ENCODE measurements around the gene PSME4.

GRCh38 chr2:53859206-53860181 lies 111.3 kb downstream of the PSME4 start, which contains the start of gene GPR75:
- no peak for TF ChIP-seq RAD21 (conservative IDR thresholded peaks at IDR 0.05)
- no peak for TF ChIP-seq EP300 (conservative IDR thresholded peaks at IDR 0.05; ENCODE audit: poor library complexity, severe bottlenecking)
- TF ChIP-seq, protein P1, sequence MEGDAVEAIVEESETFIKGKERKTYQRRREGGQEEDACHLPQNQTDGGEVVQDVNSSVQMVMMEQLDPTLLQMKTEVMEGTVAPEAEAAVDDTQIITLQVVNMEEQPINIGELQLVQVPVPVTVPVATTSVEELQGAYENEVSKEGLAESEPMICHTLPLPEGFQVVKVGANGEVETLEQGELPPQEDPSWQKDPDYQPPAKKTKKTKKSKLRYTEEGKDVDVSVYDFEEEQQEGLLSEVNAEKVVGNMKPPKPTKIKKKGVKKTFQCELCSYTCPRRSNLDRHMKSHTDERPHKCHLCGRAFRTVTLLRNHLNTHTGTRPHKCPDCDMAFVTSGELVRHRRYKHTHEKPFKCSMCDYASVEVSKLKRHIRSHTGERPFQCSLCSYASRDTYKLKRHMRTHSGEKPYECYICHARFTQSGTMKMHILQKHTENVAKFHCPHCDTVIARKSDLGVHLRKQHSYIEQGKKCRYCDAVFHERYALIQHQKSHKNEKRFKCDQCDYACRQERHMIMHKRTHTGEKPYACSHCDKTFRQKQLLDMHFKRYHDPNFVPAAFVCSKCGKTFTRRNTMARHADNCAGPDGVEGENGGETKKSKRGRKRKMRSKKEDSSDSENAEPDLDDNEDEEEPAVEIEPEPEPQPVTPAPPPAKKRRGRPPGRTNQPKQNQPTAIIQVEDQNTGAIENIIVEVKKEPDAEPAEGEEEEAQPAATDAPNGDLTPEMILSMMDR (IDR thresholded peaks at IDR 0.05; ENCODE audit: poor library complexity, severe bottlenecking): no peak

Measured in neural cell (in vitro differentiated cells).